ENCODE results near the gene AKAP13. TPM values are rescaled to one million over a fixed set of nuclear protein-coding genes. Genes with fewer than 3 reads are reported as not detected.

The AKAP13 gene
- total and polyA plus RNA-seq, 2 of the 13 experiments (the other 11 are each of a cell fraction or from before 2014, with no cell fraction given), result 6.7 to 27.1 TPM

DNA sequence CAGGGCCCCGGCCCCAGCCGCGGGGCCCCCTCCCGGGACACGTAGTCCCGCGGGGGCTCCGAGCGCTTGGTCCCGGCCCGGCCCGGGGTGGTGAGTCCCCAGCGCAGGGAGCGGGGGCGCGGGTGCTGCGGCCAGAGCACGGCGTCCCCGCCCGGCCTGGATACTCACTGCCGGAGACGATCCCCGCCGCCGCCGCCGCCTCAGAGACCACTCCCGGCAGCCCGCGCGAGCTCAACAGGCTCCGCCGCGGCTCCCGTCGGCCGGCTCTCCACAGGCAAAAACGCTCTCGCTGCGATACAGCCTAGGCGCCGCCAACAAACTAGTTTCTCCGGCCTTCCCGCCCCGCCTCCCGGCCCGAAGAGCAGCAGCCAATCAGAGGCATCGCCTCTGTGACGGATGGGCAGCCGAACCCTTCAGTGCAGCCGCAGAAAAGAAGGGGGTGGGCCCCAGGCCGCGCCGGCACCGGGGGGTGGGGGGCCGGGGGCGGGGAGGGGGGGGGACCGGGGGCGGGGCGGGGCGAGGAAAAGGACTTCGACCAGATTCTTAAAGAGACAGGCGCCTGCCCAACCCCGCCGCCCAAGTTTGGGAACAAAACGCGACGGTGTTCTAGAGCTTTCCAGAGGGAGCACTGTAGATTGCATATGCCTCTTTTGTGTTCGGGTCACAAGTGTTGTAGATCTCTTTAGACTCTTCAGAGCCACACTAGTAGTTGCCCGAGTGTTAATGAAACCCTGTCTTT, 414.4 kb downstream of the AKAP13 start, which contains the start of gene KLHL25 (continued):
- TF ChIP-seq HOMEZ (CRISPR knock-in tag; IDR thresholded peaks at IDR 0.05; ENCODE audit: low read depth) (no peak), PBX2 (CRISPR knock-in tag; IDR thresholded peaks at IDR 0.05) (peak; percentile 90), GABPA (IDR thresholded peaks at IDR 0.05; ENCODE audit: low read depth, low read length) (no peak), GABPA (CRISPR knock-in tag; IDR thresholded peaks at IDR 0.05; ENCODE audit: low read depth) (no peak), NCOA2 (CRISPR knock-in tag; IDR thresholded peaks at IDR 0.05) (0 out of 2 replicates have a peak, but pooled peaks have one; percentile 21), DNMT1 (CRISPR knock-in tag; IDR thresholded peaks at IDR 0.05) (no peak), ATF4 (CRISPR knock-in tag; IDR thresholded peaks at IDR 0.05) (no peak), MTF1 (CRISPR knock-in tag; IDR thresholded peaks at IDR 0.05) (no peak), MAFF (IDR thresholded peaks at IDR 0.05; ENCODE audit: low read depth, low read length) (no peak), ZZZ3 (CRISPR knock-in tag; IDR thresholded peaks at IDR 0.05; ENCODE audit: borderline replicate concordance) (no peak), PITX1 (CRISPR knock-in tag; IDR thresholded peaks at IDR 0.05) (0 out of 2 replicates have a peak, but pooled peaks have one; percentile 13), ZNF501 (CRISPR knock-in tag; IDR thresholded peaks at IDR 0.05) (no peak), ATF6 (CRISPR knock-in tag; conservative IDR thresholded peaks at IDR 0.05) (no peak), LRRFIP1 (CRISPR knock-in tag; conservative IDR thresholded peaks at IDR 0.05) (no peak), ZNF432 (CRISPR knock-in tag; IDR thresholded peaks at IDR 0.05; ENCODE audit: borderline replicate concordance) (no peak), ZNF7 (CRISPR knock-in tag; IDR thresholded peaks at IDR 0.05) (no peak), DR1 (CRISPR knock-in tag; IDR thresholded peaks at IDR 0.05) (peak; percentile 64; the same call in 1 of the 2 replicates), PAWR (CRISPR knock-in tag; IDR thresholded peaks at IDR 0.05; ENCODE audit: borderline replicate concordance) (no peak), RCOR2 (CRISPR knock-in tag; IDR thresholded peaks at IDR 0.05) (0 out of 2 replicates have a peak, but pooled peaks have one; percentile 23), PCBP1 (IDR thresholded peaks at IDR 0.05; ENCODE audit: borderline replicate concordance, low read depth, low read length) (no peak), GTF3A (CRISPR knock-in tag; conservative IDR thresholded peaks at IDR 0.05) (no peak)
